Caco-2 (cell line): Measurements from ENCODE around the gene EPB41L4B. TPM values are rescaled to one million over a fixed set of nuclear protein-coding genes. Genes with fewer than 3 reads are reported as not detected.

Experiments used
- BruUV-seq: library from RNA; stranded (reverse); fragments of 400-500 nt; replicated peaks from 2 replicates; lab custom pipeline; 2021; lab: Mats Ljungman, UMichigan
- CTCF ChIA-PET: fragments of 300-600 bp; sonication (Branson Sonifier 250); formaldehyde crosslinking; loops from one replicate; lab custom pipeline; 2022; ENCODE audit warnings: antibody characterized with exemption; lab: Charles Lee
- POLR2A ChIA-PET: fragments of 300-600 bp; sonication (Branson Sonifier 250); formaldehyde crosslinking; loops from one replicate; lab custom pipeline; 2022; ENCODE audit warnings: antibody characterized with exemption; lab: Charles Lee
- DNase-seq, 2 experiments: peaks; one replicate each; pipeline versions ENCODE4 v3.0.0 to v3.0.0-alpha.2; 2020 to 2022
- H3K27me3 ChIP-seq: replicated peaks from 2 replicates; pipeline ENCODE4 v1.6.0; 2011; ENCODE audit warnings: low read length; ENCODE audit not compliant: control insufficient read depth, insufficient read depth
- H3K36me3 ChIP-seq: 2 replicates; pipeline ENCODE4 v1.5.1; 2011; ENCODE audit warnings: low read length; ENCODE audit not compliant: control insufficient read depth, insufficient read depth
- H3K4me1 ChIP-seq: fragments of 250-450 bp; sonication (Bioruptor Pico); 2 replicates; pipeline ENCODE4 v1.5.1; 2020; ENCODE audit warnings: mild to moderate bottlenecking
- H3K4me3 ChIP-seq: 2 replicates; pipeline ENCODE4 v1.5.1; 2011; ENCODE audit warnings: low read depth, mild to moderate bottlenecking, control low read depth, low read length
- H3K9me3 ChIP-seq: fragments of 250-450 bp; sonication (Bioruptor Pico); 2 replicates; pipeline ENCODE4 v1.5.1; 2020; ENCODE audit warnings: mild to moderate bottlenecking, moderate library complexity
- H3K27ac Mint-ChIP-seq: one replicate; pipeline ENCODE4 v1.8.0; 2022; ENCODE audit warnings: mixed read lengths; ENCODE audit not compliant: unreplicated experiment
- H3K27me3 Mint-ChIP-seq: one replicate; pipeline ENCODE4 v1.8.0; 2022; ENCODE audit warnings: mixed read lengths; ENCODE audit not compliant: insufficient read depth, unreplicated experiment
- H3K36me3 Mint-ChIP-seq: one replicate; pipeline ENCODE4 v1.8.0; 2022; ENCODE audit warnings: mild to moderate bottlenecking, mixed read lengths; ENCODE audit not compliant: insufficient read depth, unreplicated experiment
- H3K4me1 Mint-ChIP-seq: one replicate; pipeline ENCODE4 v1.8.0; 2022; ENCODE audit warnings: low read depth, mixed read lengths; ENCODE audit not compliant: unreplicated experiment
- H3K4me3 Mint-ChIP-seq: one replicate; pipeline ENCODE4 v1.8.0; 2022; ENCODE audit warnings: mild to moderate bottlenecking, moderate library complexity, mixed read lengths; ENCODE audit not compliant: unreplicated experiment
- H3K9me3 Mint-ChIP-seq: one replicate; pipeline ENCODE4 v1.8.0; 2022; ENCODE audit warnings: mixed read lengths; ENCODE audit not compliant: unreplicated experiment
- intact Hi-C: fragments of 100-400 bp; cut with micrococcal nuclease; formaldehyde crosslinking; loops from one replicate; pipeline ENCODE4 v1.10.0; 2022; ENCODE audit not compliant: unreplicated experiment
- total RNA-seq: library from RNA; stranded (reverse); gene quantifications from 2 replicates; pipeline ENCODE4 v1.2.3, GENCODE V29; 2022
- TF ChIP-seq, protein P1 (sequence below), 2 experiments: fragments of 200-600 bp in 1 of 2; IDR thresholded peaks; 1 replicate in 1 of 2; 2 replicates in 1 of 2; pipeline versions ENCODE4 v1.5.1 to v1.8.0; 2011 to 2022; ENCODE audit warnings: antibody characterized with exemption in 1 of 2, control low read depth in 1 of 2, inconsistent platforms in 1 of 2, low read depth in 1 of 2, low read length in 1 of 2, mild to moderate bottlenecking in 1 of 2, moderate library complexity in 1 of 2; ENCODE audit not compliant: insufficient read depth in 1 of 2, severe bottlenecking in 1 of 2, unreplicated experiment in 1 of 2

The EPB41L4B gene
- total RNA-seq, 1 experiment from 2014 or later = 16.3 TPM

GRCh38 chr9:109122726-109123621, 197.9 kb downstream of the EPB41L4B start:
- BruUV-seq = no TSS peak

More at GRCh38 chr9:109122726-109123621, 197.9 kb downstream of the EPB41L4B start:
- Histone ChIP-seq H3K4me3 (no peak overlapping the region), H3K36me3 (no peaks in the 10 kb centered on the region), H3K27me3 (no peaks in the 10 kb centered on the region), H3K4me1 (peaks cover 60% of the 10 kb centered on the region), H3K9me3 (no peaks in the 10 kb centered on the region)
- no peak for DNase-seq
- ChIA-PET POLR2A (no interaction called here), CTCF (no interaction called here)
- TF ChIP-seq, protein P1, sequence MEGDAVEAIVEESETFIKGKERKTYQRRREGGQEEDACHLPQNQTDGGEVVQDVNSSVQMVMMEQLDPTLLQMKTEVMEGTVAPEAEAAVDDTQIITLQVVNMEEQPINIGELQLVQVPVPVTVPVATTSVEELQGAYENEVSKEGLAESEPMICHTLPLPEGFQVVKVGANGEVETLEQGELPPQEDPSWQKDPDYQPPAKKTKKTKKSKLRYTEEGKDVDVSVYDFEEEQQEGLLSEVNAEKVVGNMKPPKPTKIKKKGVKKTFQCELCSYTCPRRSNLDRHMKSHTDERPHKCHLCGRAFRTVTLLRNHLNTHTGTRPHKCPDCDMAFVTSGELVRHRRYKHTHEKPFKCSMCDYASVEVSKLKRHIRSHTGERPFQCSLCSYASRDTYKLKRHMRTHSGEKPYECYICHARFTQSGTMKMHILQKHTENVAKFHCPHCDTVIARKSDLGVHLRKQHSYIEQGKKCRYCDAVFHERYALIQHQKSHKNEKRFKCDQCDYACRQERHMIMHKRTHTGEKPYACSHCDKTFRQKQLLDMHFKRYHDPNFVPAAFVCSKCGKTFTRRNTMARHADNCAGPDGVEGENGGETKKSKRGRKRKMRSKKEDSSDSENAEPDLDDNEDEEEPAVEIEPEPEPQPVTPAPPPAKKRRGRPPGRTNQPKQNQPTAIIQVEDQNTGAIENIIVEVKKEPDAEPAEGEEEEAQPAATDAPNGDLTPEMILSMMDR (IDR thresholded peaks at IDR 0.05; ENCODE audit: insufficient read depth in 1 of 2, low read depth in 1 of 2, low read length in 1 of 2, severe bottlenecking in 1 of 2, unreplicated experiment in 1 of 2) = no peak
- Mint-ChIP-seq H3K4me3 (peak overlapping the region; percentile 33), H3K27ac (peak overlapping the region; percentile 80), H3K36me3 (peaks cover 14% of the 10 kb centered on the region), H3K9me3 (no peaks in the 10 kb centered on the region), H3K27me3 (no peaks in the 10 kb centered on the region), H3K4me1 (peaks cover 32% of the 10 kb centered on the region)
- intact Hi-C loops = no loop called here

Other genes with a start within 250 kb of the EPB41L4B start
- 99.2 and 110 TPM in 2 replicates for gene TMEM245, start 201.1 kb downstream of the EPB41L4B start, total RNA-seq
- 0.30 TPM in 1 of 2 replicates, not detected in the other for gene FRRS1L, start 153.8 kb downstream of the EPB41L4B start, total RNA-seq
- gene PTPN3, start 177.2 kb upstream of the EPB41L4B start, total RNA-seq = 12.1 and 12.4 TPM in 2 replicates